Right lobe of liver (tissue), 4 donors: ENCODE measurements around the gene NSUN4.

Experiments used
- CTCF ChIP-seq, 4 donors: fragments of 200-600 bp in 3 of 4; fragments of 450-650 bp in 1 of 4; IDR thresholded peaks; one replicate each; pipeline versions ENCODE4 v1.5.1 to v1.8.0; 2016 to 2022; ENCODE audit warnings: antibody characterized with exemption in 4 of 4, mild to moderate bottlenecking in 2 of 4
- POLR2A ChIP-seq: fragments of 450-650 bp; IDR thresholded peaks from one replicate; pipeline ENCODE4 v1.6.1; 2017; ENCODE audit warnings: antibody characterized with exemption, mild to moderate bottlenecking
- donor health status: DM: no; HTN: no; CAD: no.
- donor health status: DM: no; HTN: no; CAD: no.
- donor health status: DM: no; HTN: yes; CAD: no.

- TF ChIP-seq CTCF (IDR thresholded peaks at IDR 0.05) (no peak), POLR2A (no peak)
Measured at GRCh38 chr1:46408356-46409062, 67.9 kb downstream of the NSUN4 start.
